K562 (cell line): ENCODE results near the gene GIMAP8. TPM values are rescaled to one million over a fixed set of nuclear protein-coding genes. Genes with fewer than 3 reads are reported as not detected.

Source experiments
- PCBP2 ChIP-seq: fragments of 200-400 bp; formaldehyde crosslinking; IDR thresholded peaks from 2 replicates; pipeline ENCODE4 v1.6.1; 2018; ENCODE audit warnings: low read length, low read depth, mild to moderate bottlenecking, moderate library complexity; ENCODE audit not compliant: poor library complexity, severe bottlenecking
- POLR2B ChIP-seq: fragments of 450-650 bp; IDR thresholded peaks from 2 replicates; pipeline ENCODE4 v1.6.1; 2018; ENCODE audit warnings: low read depth; ENCODE audit not compliant: partially characterized antibody
- THAP7 ChIP-seq: fragments of 250-450 bp; sonication (Bioruptor Pico); IDR thresholded peaks from 2 replicates; pipeline ENCODE4 v1.5.0; 2021
- ZNF644 ChIP-seq: fragments of 200-800 bp; sonication (Bioruptor generic); IDR thresholded peaks from 2 replicates; pipeline ENCODE4 v1.6.1; 2016; ENCODE audit warnings: low read depth, missing genetic modification characterization, missing compliant biosample characterization
- polyA plus RNA-seq, 8 experiments: library from polyadenylated mRNA; depleted of rRNA in 4 of 8; stranded (reverse) in 5 of 8; unstranded in 3 of 8; fragments of >200 nt; fragmentation: Nextera tagmentation in 2 of 8; fragmentation: Illumina TruSeq in 1 of 8; extraction: Ambion mirVana in 2 of 8; extraction: Trizol in 1 of 8; gene quantifications; 2 replicates each; pipeline versions ENCODE4 v1.2.1 to v1.2.3, GENCODE V29; 2011 to 2014; ENCODE audit warnings: inconsistent platforms in 1 of 8, missing spikeins in 1 of 8
- total RNA-seq, 7 experiments: library from RNA; depleted of rRNA in 6 of 7; stranded (reverse); fragments of >200 nt in 6 of 7; fragmentation: Illumina TruSeq in 2 of 7; extraction: Trizol in 2 of 7; gene quantifications; 2 replicates each; pipeline versions ENCODE4 v1.2.1 to v1.2.3, GENCODE V29; 2011 to 2021; ENCODE audit warnings: low replicate concordance in 1 of 7
- TF ChIP-seq, protein P1 (sequence below), 3 experiments: fragments of 200-800 bp in 1 of 3; fragments of 250-450 bp in 1 of 3; fragments of 450-650 bp in 1 of 3; sonication (Bioruptor Pico) in 1 of 3; sonication (Bioruptor generic) in 1 of 3; formaldehyde crosslinking in 1 of 3; IDR thresholded peaks; 2 replicates each; pipeline versions ENCODE4 v1.6.1 to v1.8.0; 2016 to 2022; ENCODE audit warnings: mild to moderate bottlenecking in 2 of 3, missing genetic modification characterization in 2 of 3, missing compliant biosample characterization in 1 of 3, moderate library complexity in 1 of 3

Gene GIMAP8
- total and polyA plus RNA-seq, 9 of the 15 experiments (the other 6 are each of a cell fraction or from before 2014, with no cell fraction given): not detected

DNA sequence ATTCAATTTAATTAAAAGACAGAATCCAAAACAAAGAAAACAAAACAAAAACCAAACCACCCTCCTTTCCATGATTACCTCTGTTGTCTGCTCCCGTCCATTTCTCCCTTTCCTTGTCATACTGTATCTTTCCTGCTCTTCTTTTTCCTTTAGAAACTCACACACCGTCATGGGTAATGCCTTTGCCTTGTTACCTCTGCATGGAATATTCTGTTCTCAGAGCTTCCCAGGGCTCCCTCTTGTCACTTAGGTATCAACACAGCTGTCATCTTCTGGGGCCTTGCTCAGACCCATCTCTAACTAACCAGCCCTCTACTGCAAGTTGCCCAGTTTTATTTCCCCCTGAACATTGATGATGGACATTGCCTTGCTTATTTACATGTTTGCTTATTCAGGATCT is 30.2 kb upstream of the GIMAP8 start (continued):
- TF ChIP-seq PCBP2 (no peak), POLR2B (no peak), THAP7 (CRISPR knock-in tag) (peak; percentile 56; the same call in 1 of the 2 replicates), ZNF644 (tag) (no peak)
- TF ChIP-seq, protein P1, sequence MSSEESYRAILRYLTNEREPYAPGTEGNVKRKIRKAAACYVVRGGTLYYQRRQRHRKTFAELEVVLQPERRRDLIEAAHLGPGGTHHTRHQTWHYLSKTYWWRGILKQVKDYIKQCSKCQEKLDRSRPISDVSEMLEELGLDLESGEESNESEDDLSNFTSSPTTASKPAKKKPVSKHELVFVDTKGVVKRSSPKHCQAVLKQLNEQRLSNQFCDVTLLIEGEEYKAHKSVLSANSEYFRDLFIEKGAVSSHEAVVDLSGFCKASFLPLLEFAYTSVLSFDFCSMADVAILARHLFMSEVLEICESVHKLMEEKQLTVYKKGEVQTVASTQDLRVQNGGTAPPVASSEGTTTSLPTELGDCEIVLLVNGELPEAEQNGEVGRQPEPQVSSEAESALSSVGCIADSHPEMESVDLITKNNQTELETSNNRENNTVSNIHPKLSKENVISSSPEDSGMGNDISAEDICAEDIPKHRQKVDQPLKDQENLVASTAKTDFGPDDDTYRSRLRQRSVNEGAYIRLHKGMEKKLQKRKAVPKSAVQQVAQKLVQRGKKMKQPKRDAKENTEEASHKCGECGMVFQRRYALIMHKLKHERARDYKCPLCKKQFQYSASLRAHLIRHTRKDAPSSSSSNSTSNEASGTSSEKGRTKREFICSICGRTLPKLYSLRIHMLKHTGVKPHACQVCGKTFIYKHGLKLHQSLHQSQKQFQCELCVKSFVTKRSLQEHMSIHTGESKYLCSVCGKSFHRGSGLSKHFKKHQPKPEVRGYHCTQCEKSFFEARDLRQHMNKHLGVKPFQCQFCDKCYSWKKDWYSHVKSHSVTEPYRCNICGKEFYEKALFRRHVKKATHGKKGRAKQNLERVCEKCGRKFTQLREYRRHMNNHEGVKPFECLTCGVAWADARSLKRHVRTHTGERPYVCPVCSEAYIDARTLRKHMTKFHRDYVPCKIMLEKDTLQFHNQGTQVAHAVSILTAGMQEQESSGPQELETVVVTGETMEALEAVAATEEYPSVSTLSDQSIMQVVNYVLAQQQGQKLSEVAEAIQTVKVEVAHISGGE (CRISPR knock-in tag; IDR thresholded peaks at IDR 0.05): 0 out of 6 replicates have a peak, but pooled peaks of 1 of the 3 experiments have one; percentile 28
